GM10266 (cell line): Measurements from ENCODE around the gene HINFP.

Source experiments
- DNase-seq: peaks from one replicate; pipeline ENCODE4 v3.0.0; 2012; ENCODE audit errors: extremely low spot score
- TF ChIP-seq, protein P1 (sequence below): IDR thresholded peaks from 2 replicates; pipeline ENCODE4 v1.5.1; 2012; ENCODE audit warnings: mild to moderate bottlenecking, low read depth; ENCODE audit not compliant: control insufficient read depth, insufficient read depth; ENCODE audit errors: missing control alignments

The HINFP gene

DNA sequence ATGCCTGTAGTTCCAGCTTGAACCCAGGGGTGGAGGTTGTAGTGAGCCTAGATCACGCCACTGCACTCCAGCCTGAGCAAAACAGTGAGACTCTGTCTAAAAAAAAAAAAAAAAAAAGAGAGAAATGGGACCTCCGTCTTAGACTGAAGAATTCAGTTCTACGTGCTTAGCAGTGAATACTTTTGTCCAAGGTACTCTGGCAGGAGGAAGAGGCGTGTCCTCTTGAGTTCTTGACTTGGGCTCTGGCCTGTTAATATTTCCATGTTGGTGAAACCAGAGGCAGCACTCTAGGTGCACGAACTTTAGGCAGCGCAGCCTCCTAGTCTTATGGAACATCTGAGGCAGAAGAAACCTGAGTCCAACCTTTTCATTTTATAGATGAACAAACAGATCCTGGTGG, 34.3 kb upstream of the HINFP start:
- DNase-seq: no peak

DNA sequence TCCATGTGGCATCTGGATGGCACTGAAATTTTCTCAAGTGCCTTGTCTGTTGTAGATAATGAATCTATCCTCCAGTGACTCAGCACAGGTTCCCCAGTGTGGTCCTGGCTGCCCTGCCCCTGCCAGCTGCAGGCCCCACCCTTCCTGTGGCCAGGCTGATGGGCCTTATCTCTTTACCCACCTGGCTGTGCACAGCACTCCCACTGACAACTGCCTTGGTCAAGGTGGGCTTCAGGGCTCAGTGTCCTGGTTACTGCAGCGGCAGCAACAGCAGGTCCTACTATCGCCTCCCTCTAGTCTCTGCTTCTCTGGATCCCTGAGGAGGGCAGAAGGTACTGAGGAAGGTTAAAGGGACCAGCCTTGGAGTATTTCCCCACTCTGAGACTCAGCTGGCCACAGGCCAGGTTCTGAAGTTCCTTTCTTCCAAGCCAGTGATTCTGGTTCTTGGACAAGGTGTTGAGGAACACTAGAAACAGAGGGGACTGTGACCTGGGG, 33.6 kb upstream of the HINFP start:
- TF ChIP-seq, protein P1, sequence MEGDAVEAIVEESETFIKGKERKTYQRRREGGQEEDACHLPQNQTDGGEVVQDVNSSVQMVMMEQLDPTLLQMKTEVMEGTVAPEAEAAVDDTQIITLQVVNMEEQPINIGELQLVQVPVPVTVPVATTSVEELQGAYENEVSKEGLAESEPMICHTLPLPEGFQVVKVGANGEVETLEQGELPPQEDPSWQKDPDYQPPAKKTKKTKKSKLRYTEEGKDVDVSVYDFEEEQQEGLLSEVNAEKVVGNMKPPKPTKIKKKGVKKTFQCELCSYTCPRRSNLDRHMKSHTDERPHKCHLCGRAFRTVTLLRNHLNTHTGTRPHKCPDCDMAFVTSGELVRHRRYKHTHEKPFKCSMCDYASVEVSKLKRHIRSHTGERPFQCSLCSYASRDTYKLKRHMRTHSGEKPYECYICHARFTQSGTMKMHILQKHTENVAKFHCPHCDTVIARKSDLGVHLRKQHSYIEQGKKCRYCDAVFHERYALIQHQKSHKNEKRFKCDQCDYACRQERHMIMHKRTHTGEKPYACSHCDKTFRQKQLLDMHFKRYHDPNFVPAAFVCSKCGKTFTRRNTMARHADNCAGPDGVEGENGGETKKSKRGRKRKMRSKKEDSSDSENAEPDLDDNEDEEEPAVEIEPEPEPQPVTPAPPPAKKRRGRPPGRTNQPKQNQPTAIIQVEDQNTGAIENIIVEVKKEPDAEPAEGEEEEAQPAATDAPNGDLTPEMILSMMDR: no peak
- DNase-seq: no peak

More for the DNA sequence above, 34.3 kb upstream of the HINFP start:
- TF ChIP-seq, protein P1: no peak

DNA sequence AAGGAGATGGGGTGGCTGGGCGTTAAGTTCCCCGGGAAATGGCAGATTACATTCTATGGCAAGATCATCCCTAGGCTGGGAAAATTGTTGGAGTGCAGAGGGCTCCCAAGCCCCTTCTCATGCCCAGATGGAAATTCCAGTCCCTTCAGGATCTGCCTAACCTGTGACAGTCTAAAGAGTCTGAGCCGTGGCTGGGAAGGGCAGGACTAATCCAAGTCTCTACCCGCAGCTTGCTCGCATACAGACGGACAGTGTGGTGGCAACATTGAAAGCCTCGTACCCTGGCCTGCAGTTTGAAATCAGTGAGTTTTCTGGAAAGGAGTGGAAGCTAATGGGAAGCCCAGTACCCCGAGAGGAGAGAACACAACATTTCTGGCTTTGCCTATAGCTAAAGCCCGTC, 33.0 kb upstream of the HINFP start:
- no peak for DNase-seq
- TF ChIP-seq, protein P1: no peak

DNA sequence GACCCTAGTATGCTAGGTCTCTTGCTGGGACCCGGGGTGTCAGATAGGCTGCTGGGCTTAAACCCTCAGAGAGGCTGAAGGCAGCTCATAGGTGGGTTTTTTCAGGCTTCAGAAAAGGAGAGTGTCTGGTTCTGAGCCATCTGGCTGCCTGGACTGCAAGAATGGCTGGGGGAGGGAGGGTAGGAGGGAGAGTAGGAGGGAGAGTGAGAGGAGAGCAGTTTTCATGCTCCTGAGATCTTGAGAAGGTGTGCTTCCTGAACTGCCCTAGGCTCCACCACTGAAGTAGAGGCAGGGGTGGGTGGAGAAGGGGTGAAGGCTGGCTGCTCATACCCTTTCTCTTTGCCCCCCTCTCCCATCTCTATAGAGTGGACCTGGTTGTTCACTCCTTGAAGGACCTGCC, 32.1 kb upstream of the HINFP start:
- DNase-seq: no peak
- TF ChIP-seq, protein P1: no peak

DNA sequence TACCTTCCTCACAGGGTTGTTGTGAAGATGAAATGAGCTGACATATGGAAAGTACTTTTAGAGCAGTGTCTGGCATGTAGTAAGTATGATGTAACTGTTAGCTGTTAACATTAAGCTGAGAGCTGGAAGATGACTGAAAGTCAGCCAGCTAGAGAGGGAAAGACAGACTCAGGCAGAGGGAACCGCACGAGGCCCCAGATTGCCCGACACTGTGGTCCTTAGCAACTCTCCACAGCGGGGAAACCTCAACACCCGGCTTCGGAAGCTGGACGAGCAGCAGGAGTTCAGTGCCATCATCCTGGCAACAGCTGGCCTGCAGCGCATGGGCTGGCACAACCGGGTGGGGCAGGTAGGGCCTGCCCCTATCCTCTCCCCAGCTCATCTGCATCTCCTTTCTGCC, 30.2 kb upstream of the HINFP start:
- no peak for DNase-seq
- TF ChIP-seq, protein P1: no peak

DNA sequence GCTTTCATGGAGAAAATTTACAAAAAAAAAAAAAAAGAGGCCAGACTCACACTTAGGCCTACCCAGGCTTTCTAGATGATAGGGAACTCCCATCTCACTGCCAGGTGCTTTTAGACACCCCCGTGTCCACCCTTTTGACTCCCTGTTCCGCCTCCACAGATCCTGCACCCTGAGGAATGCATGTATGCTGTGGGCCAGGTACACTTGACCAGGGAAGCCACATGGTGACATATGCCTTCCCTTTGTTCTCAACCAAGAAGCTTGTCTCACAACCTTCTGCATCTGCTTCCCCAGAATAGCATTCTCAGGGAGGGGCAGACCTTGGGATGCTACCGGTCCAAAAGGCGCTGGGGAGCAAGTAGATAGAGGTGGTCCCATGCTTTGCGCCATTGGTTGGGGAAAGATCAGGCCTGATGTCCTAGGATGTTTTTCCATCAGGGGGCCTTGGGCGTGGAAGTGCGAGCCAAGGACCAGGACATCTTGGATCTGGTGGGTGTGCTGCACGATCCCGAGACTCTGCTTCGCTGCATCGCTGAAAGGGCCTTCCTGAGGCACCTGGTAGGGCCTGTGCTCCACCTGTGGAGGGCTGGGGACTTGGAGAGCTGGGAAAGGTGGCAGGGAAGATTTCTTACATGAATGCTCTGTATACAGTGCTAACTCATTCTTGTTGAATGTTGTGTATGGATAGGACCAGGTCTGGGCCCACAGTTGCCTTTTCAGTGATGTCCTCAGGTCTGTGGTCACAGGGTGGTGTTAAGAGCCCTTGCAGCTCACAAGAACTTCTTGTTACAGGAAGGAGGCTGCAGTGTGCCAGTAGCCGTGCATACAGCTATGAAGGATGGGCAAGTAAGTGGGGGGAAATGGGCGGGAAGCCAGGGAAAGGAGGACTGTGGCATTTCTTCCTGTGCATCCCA, 29.2 kb upstream of the HINFP start:
- DNase-seq: no peak
- TF ChIP-seq, protein P1: no peak

DNA sequence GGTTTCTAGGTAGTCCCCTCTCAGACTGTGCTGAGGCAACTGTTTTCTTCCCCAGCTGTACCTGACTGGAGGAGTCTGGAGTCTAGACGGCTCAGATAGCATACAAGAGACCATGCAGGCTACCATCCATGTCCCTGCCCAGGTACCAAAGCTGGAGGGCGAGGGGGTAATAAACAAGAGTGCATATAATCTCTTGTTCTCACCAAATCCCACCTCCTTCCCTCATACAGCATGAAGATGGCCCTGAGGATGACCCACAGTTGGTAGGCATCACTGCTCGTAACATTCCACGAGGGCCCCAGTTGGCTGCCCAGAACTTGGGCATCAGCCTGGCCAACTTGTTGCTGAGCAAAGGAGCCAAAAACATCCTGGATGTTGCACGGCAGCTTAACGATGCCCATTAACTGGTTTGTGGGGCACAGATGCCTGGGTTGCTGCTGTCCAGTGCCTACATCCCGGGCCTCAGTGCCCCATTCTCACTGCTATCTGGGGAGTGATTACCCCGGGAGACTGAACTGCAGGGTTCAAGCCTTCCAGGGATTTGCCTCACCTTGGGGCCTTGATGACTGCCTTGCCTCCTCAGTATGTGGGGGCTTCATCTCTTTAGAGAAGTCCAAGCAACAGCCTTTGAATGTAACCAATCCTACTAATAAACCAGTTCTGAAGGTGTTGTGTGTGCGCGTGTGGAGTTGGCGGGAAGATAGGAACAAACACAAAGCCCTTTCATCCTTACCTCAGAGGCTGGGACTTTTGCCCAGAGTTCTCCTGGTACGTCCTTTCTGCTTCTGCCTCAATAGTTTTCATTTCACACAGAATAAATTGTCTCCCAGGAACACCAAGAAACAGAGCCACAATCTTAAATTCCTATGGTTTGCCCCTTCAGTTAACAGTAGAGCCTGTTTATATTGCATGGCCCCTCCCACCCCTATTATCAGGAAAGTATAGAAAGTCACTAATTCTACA, 28.2 kb upstream of the HINFP start:
- TF ChIP-seq, protein P1: no peak
- DNase-seq: no peak
